Glomerular visceral epithelial cell (primary cell): ENCODE measurements around the gene NMU.
"Not testable (repeated sequence)": the region's sequence is repeated elsewhere in the genome, so short reads cannot be mapped to it uniquely, and the experiment has no call there.

ENCODE experiments used
- DNase-seq: peaks from one replicate; pipeline ENCODE4 v3.0.0-alpha.2; 2016; ENCODE audit errors: extremely low spot score

Gene NMU

GRCh38 chr4:55560096-55560495 lies 76.0 kb downstream of the NMU start:
- DNase-seq, result no peak

DNA sequence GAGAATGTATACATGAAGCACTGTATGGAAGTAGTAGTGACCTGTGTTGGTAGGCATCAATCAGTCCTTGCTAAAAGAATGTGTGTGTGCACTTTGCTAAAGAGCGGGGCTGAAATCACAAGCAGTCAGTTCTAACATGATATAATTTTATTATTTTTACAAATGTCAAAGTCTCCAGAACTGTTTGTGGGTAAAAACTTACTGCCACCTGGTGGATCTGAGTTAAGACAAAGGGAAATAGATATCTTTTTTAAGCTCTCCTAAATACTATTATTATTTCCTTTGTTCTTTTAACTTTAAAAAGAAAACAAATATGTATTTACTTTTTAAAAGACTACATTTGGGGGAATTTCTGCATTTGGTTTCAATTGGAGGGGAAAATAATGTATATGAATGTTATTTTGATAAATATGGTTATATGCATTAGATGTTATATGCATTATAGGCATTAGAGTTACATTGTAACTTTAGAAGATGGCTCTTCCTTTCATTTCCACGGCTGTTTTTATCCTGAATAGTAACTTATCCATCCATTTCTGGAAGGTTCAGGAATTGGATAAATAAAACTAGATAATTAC lies 81.6 kb downstream of the NMU start:
- DNase-seq, result peak; percentile 43

DNA sequence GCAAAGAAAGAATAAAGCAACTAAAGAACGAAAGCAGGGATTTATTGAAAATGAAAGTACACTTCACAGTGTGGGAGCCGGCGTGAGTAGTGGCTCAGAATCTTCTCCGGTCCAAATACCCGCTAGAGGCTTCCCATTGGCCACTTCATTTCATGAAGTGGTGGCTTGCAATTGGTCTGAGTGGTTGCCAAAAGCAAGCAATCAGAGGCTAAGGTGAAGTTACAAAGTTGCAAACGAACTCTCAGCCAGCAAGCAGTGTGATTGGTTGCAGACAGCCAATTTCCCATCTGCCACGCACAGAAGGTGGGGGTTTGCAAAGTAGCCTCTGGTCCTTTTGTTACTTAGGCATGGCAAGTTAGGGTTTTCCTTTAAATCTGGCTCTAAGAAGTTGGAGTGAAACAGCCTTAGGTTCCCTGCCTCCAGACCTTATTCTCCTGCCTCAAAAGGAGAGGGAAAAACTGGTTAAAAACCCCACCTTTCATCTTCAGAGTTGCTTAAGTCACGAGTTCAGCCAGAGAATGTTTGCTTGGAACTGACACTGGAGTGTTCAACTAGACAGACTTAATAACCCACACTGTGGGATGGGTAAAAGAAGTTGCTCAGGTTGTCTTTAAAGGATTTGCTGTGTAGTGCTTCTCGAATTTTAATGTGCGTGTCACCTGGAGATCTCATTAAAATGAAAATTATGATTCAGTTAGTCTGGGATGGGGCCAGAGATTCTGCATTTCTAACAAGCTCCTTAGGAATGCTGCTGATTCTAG lies 82.5 kb downstream of the NMU start:
- no peak for DNase-seq

- not testable (repeated sequence) for DNase-seq
These were observed 84.1 kb downstream of the NMU start for GRCh38 chr4:55551964-55552363.

DNA sequence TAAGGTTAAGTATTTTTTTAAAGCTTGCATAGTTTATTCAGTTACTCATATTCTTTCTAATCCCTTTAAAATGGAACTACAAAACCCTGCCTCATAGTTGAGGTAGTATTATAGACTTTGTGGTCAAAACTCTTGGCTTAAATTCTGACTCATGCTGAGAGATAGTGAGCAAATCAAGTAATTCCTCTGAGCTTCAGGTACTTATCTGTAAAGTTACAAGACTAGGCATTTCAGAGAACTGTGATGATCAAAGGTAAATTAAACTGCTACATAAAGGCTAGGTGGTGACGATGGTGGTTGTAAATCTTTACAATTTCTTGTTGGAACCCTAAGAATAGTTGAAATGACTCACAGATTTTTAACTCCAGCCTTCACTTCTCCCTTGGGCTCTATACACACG lies 86.2 kb downstream of the NMU start:
- peak; percentile 74 for DNase-seq

GRCh38 chr4:55547918-55548317 lies 88.2 kb downstream of the NMU start:
- no peak for DNase-seq

GRCh38 chr4:55547466-55547770 lies 88.7 kb downstream of the NMU start:
- no peak for DNase-seq

DNA sequence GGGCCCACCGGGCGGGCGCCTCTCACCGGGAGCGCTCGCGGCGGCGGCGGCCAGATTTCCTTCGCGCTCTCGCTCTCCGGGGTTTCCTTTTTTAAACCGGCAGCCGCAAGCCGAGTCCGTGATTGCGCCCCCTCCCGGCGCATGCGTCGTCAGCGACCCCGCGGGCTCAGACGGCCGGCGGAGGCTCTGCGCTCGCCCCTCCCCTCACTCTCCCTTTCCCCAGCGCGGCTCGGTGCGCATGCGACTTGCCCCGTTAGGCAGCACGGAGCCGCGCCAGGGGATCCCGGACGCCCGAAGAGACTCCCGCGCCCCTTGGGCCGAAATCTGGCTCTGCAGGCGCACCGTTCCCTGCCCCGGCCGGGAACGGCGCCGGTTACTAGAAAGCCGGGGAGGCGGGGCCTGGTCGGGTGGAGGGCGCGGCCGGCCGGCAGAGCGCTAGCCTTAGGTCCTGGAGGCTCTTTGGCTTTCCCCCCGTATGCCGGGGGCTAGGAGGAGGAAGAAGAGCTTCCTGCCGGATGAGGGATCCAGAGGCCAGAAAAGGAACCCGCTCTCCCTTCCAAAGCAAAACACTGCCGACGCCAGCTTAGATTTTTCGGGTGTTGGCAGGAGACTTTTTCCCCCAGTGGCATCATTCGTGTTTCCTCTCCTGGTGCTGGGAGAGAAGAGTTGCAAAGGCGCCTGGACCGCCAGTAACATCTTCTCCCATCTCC lies 89.2 kb downstream of the NMU start, which contains the start of gene CLOCK:
CLOCK (minus strand) TSS at position 154 of the 710 bp plus-strand sequence. CDS start 64,124 bp downstream, outside the sequence.
- peak; percentile 87 for DNase-seq

- DNase-seq, result no peak
These were observed 89.7 kb downstream of the NMU start for GRCh38 chr4:55546506-55546755.

DNA sequence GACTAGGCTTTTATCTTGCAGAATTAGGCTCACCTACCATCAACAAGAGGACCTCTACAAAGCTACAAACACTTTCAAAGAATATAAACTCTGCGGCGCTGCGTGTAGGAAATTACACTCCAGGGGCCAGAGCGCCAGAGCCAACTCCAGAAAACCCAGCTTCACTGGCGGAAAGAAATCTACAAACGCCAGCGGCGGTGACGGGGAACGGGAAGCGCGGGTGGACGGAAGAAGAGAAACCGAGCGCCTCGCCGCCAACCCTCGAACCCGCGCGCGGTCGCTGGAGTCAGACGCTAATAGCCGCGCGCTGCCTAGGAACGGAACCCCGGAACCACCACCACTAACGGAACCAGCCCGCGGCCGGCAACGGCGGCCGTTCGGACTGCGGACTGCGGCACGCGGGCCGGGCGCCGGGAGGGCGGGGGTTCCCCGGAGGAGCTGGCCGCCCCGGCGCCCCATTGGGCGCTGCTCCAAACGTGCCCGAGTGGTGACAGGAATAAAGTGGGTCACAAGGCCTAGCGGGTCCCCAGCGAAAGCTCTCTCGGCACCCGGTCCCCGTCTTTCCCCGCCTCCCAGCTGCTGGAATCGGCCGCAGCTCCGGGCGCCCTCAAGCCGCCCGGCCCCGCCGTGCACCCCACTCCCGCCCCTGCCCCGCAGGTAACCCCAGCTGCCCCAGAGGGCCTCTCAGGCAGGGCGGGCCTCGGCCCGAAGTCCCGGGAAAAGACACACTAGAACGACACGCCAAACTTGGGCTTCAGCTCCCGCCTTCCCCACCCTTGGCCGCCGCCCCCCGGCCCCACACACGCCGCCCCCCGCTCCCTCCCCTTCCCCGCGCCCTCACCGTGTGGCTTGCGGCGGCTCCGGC lies 90.2 kb downstream of the NMU start:
- DNase-seq, result peak; percentile 85
